ENCODE results near the gene KRTAP4-6.

DNA sequence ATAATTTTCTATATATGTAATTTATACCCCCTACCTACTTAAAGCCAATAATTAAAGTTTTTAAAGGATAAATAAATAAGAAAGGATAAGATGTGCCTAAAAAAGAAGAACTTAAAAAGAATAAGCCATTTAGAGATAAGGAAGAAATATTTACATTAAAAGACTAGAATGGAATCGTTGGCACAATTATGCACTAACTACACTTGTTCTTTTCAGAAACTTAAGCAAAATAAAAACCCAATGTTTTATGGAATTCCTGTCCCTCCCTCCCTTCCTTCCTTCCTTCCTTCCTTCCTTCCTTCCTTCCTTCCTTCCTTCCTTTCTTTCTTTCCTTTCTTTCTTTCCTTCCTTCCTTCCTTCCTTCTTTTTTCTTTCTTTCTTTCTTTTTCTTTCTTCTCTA lies 4.5 kb upstream of the KRTAP4-6 start:
- TF ChIP-seq, protein P1, sequence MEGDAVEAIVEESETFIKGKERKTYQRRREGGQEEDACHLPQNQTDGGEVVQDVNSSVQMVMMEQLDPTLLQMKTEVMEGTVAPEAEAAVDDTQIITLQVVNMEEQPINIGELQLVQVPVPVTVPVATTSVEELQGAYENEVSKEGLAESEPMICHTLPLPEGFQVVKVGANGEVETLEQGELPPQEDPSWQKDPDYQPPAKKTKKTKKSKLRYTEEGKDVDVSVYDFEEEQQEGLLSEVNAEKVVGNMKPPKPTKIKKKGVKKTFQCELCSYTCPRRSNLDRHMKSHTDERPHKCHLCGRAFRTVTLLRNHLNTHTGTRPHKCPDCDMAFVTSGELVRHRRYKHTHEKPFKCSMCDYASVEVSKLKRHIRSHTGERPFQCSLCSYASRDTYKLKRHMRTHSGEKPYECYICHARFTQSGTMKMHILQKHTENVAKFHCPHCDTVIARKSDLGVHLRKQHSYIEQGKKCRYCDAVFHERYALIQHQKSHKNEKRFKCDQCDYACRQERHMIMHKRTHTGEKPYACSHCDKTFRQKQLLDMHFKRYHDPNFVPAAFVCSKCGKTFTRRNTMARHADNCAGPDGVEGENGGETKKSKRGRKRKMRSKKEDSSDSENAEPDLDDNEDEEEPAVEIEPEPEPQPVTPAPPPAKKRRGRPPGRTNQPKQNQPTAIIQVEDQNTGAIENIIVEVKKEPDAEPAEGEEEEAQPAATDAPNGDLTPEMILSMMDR (IDR thresholded peaks at IDR 0.05), result no peak
- no peak for TF ChIP-seq EP300 (IDR thresholded peaks at IDR 0.05)
- TF ChIP-seq BHLHE40 (IDR thresholded peaks at IDR 0.05; ENCODE audit: low read depth, low read length), result no peak
- TF ChIP-seq EHMT2 (IDR thresholded peaks at IDR 0.05; ENCODE audit: low read depth), result no peak

Measured in A549 (cell line).